ENCODE results near the gene SORL1-AS1.
"Not testable (repeated sequence)": the region's sequence is repeated elsewhere in the genome, so short reads cannot be mapped to it uniquely, and the experiment has no call there.

SORL1-AS1 gene

GRCh38 chr11:121452609-121453150 lies at the start of gene SORL1-AS1:
SORL1-AS1 (minus strand) TSS chr11:121452967.
- DNase-seq (ENCODE audit: extremely low read depth in 1 of 11, low read depth in 9 of 11, low spot score in 4 of 11): no peak

GRCh38 chr11:121500717-121501116 lies 48.0 kb upstream of the SORL1-AS1 start:
- no peak for DNase-seq (ENCODE audit: extremely low read depth in 1 of 11, low read depth in 9 of 11, low spot score in 4 of 11)

GRCh38 chr11:121500275-121500674 lies 47.5 kb upstream of the SORL1-AS1 start:
- DNase-seq (ENCODE audit: extremely low read depth in 1 of 11, low read depth in 9 of 11, low spot score in 4 of 11): no peak

GRCh38 chr11:121499405-121499804 lies 46.6 kb upstream of the SORL1-AS1 start:
- DNase-seq (ENCODE audit: extremely low read depth in 1 of 11, low read depth in 9 of 11, low spot score in 4 of 11): no peak

- no peak for DNase-seq (ENCODE audit: extremely low read depth in 1 of 11, low read depth in 9 of 11, low spot score in 4 of 11)
These were observed 44.6 kb upstream of the SORL1-AS1 start for GRCh38 chr11:121497176-121497998.

GRCh38 chr11:121494355-121495099 lies 41.8 kb upstream of the SORL1-AS1 start:
- DNase-seq (ENCODE audit: extremely low read depth in 1 of 11, low read depth in 9 of 11, low spot score in 4 of 11): no peak

- DNase-seq (ENCODE audit: extremely low read depth in 1 of 11, low read depth in 9 of 11, low spot score in 4 of 11): no peak
These were observed 37.1 kb upstream of the SORL1-AS1 start for GRCh38 chr11:121489823-121490222.

GRCh38 chr11:121488641-121489040 lies 35.9 kb upstream of the SORL1-AS1 start:
- no peak for DNase-seq (ENCODE audit: extremely low read depth in 1 of 11, low read depth in 9 of 11, low spot score in 4 of 11)

- no peak for DNase-seq (ENCODE audit: extremely low read depth in 1 of 11, low read depth in 9 of 11, low spot score in 4 of 11)
These were observed 35.4 kb upstream of the SORL1-AS1 start for GRCh38 chr11:121488170-121488569.

- DNase-seq (ENCODE audit: extremely low read depth in 1 of 11, low read depth in 9 of 11, low spot score in 4 of 11): no peak
These were observed 34.4 kb upstream of the SORL1-AS1 start for GRCh38 chr11:121487191-121487590.

GRCh38 chr11:121486054-121486453 lies 33.3 kb upstream of the SORL1-AS1 start:
- DNase-seq (ENCODE audit: extremely low read depth in 1 of 11, low read depth in 9 of 11, low spot score in 4 of 11): no peak

- no peak for DNase-seq (ENCODE audit: extremely low read depth in 1 of 11, low read depth in 9 of 11, low spot score in 4 of 11)
These were observed 32.4 kb upstream of the SORL1-AS1 start for GRCh38 chr11:121485216-121485615.

GRCh38 chr11:121483805-121484480 lies 31.2 kb upstream of the SORL1-AS1 start:
- DNase-seq (ENCODE audit: extremely low read depth in 1 of 11, low read depth in 9 of 11, low spot score in 4 of 11): no peak

- no peak for DNase-seq (ENCODE audit: extremely low read depth in 1 of 11, low read depth in 9 of 11, low spot score in 4 of 11)
These were observed 29.7 kb upstream of the SORL1-AS1 start for GRCh38 chr11:121482231-121483129.

GRCh38 chr11:121481484-121482230 lies 28.9 kb upstream of the SORL1-AS1 start:
- DNase-seq (ENCODE audit: extremely low read depth in 1 of 11, low read depth in 9 of 11, low spot score in 4 of 11): not testable (repeated sequence)

GRCh38 chr11:121479698-121480238 lies 27.0 kb upstream of the SORL1-AS1 start:
- DNase-seq (ENCODE audit: extremely low read depth in 1 of 11, low read depth in 9 of 11, low spot score in 4 of 11): no peak

- no peak for DNase-seq (ENCODE audit: extremely low read depth in 1 of 11, low read depth in 9 of 11, low spot score in 4 of 11)
These were observed 26.3 kb upstream of the SORL1-AS1 start for GRCh38 chr11:121478895-121479697.

All from renal cortex interstitium (tissue), 11 donors.